Activated CD4-positive, CD25-positive, alpha-beta regulatory T cell treated with anti-CD3 and anti-CD28 coated beads, Interleukin-2, amount 50 U/mL, for 16 hours (primary cell): ENCODE results near the gene SLC29A1.

Experiments
- DNase-seq: peaks from one replicate; pipeline ENCODE4 v3.0.0-alpha.2; 2020; ENCODE audit warnings: low read depth, low spot score

Gene SLC29A1

DNA sequence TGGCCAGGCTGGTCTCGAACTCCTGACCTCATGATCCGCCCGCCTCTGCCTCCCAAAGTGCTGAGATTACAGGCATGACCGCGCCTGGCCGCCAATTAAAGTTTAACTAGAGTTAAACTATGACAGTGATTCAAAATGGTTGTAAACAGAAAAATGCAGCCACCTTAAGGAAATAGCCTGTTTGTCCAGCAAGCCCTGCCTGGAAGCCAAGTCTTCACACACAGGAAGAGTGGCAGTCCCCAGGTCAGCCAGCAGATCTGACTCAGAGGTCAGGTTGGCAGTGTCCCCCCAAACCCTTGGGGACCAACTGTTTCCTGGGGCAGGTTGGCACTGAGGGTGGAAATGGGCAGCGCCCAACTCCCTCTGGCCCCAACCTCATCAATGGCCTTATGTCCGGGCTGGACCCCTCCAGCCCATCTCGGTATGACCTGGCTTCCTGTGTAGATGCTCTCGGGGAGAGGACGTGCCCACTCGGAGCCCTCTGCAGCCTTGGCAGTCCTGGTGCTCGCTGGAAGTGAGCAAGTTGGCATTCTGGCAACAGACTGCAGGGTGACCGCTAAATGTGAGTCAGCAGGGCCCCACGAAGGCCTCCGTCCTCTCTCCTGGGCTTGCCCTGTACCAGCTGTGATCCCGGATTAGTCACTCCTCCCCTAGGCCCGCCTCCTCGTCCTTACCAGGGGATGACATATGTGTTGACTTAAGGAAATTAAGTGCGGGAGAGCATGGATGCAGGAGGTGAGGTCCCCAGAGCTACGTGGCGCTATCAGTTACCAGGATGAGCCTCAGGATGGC lies 13.8 kb downstream of the SLC29A1 start:
- no peak for DNase-seq

GRCh38 chr6:44237813-44238433 lies 14.5 kb downstream of the SLC29A1 start:
- DNase-seq, result peak; percentile 67

GRCh38 chr6:44238687-44239350 lies 15.4 kb downstream of the SLC29A1 start:
- no peak for DNase-seq

DNA sequence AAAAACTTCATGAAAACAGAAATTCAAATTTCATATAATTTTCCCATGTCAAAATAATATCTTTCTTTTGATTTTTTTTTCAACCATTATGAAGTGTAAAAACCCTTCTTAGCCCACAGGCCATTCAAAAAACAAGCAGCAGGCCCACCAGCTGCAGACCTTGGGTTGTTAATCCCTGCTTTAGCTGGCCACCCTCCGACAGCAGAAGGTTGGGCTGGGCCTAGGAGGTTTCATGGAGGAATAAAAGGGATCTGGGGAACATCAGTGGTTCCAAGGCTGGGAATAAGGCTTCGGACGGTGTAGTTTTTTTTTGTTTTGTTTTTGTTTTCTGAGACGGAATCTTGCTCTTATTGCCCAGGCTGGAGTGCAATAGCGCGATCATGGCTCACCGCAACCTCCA lies 19.9 kb downstream of the SLC29A1 start:
- DNase-seq, result no peak

GRCh38 chr6:44245391-44245911 lies 22.1 kb downstream of the SLC29A1 start:
- DNase-seq, result no peak

DNA sequence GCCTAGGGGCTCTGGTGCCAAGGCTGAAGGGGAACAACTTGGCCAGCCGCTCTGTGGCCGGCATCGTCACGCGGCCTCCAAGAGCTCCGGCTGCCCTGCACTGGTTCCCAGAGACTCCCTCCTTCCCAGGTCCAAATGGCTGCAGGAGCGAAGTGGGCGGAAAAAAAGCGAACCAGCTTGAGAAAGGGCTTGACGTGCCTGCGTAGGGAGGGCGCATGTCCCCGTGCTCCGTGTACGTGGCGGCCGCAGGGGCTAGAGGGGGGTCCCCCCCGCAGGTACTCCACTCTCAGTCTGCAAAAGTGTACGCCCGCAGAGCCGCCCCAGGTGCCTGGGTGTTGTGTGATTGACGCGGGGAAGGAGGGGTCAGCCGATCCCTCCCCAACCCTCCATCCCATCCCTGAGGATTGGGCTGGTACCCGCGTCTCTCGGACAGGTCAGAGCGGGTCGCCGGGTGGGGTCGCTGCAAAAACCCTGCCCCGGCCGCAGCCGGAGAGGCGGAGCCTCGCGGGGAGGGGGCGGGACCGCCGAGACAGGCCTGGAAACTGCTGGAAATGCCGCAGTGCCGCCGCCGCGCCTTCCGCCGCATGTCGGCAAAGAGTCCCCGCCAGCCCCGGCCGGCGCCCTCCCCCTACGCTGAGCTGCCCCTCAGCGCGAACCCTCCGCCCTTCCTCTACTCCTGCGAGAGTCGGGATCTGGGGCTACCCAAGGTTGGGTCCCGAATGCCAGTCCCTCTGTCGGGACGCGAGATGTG lies 22.7 kb downstream of the SLC29A1 start:
- DNase-seq, result peak; percentile 62

GRCh38 chr6:44246663-44247337 lies 23.4 kb downstream of the SLC29A1 start, which contains the start of gene HSP90AB1:
Gene HSP90AB1, plus strand, starts transcription at chr6:44247101. Its CDS starts 1,529 bp downstream, at chr6:44248630.
- DNase-seq, result peak; percentile 96

- peak; percentile 77 for DNase-seq
Observed at GRCh38 chr6:44247338-44248302, 24.2 kb downstream of the SLC29A1 start.

DNA sequence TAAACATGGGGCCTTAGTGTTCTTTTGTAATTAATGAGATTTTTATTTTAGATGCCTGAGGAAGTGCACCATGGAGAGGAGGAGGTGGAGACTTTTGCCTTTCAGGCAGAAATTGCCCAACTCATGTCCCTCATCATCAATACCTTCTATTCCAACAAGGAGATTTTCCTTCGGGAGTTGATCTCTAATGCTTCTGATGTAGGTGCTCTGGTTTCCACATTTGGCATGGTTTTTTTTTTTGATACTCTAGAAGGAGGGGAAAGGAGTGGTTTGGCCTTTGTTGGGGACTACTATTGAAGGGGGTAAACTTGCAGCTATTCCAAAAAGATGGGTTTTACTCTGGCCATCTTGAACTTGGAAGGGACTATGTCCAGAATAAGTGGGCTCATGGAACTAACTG lies 25.2 kb downstream of the SLC29A1 start:
- no peak for DNase-seq

DNA sequence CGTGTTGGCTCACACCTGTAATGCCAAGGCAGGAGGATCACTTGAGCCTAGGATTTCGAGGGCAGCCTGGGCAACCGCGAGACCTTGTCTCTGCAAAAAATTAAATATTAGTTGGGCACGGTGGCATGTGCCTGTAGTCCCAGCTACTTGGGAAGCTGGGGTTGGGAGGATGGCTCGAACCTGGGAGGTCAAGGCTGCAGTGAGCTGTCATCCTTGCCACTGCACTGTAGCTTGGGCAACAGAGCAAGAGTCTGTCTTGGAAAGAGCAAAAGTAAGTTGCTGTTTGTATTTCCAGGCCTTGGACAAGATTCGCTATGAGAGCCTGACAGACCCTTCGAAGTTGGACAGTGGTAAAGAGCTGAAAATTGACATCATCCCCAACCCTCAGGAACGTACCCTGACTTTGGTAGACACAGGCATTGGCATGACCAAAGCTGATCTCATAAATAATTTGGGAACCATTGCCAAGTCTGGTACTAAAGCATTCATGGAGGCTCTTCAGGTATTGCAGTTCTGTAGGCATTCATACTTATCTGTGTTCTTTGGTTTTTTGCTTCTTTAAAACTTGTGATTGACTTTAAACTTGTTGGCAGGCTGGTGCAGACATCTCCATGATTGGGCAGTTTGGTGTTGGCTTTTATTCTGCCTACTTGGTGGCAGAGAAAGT lies 25.8 kb downstream of the SLC29A1 start:
- DNase-seq, result no peak

GRCh38 chr6:44250067-44250717 lies 26.8 kb downstream of the SLC29A1 start:
- DNase-seq, result no peak

DNA sequence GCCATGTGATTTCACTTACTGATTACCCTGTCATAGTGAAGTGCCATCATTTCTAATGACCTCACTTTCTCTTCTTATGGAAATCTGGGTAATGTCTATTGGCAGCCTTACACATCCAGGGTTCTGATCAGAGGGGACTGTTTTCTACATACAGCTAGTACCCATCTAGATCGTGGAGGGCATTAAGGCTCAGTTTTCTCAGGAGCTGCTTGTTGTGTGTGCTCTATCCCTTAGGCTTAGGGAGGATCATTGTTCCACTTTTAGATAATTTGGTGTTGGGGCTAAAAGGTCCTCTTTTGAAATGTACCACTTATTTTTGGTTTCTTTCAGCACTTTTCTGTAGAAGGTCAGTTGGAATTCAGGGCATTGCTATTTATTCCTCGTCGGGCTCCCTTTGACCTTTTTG lies 27.3 kb downstream of the SLC29A1 start:
- no peak for DNase-seq

DNA sequence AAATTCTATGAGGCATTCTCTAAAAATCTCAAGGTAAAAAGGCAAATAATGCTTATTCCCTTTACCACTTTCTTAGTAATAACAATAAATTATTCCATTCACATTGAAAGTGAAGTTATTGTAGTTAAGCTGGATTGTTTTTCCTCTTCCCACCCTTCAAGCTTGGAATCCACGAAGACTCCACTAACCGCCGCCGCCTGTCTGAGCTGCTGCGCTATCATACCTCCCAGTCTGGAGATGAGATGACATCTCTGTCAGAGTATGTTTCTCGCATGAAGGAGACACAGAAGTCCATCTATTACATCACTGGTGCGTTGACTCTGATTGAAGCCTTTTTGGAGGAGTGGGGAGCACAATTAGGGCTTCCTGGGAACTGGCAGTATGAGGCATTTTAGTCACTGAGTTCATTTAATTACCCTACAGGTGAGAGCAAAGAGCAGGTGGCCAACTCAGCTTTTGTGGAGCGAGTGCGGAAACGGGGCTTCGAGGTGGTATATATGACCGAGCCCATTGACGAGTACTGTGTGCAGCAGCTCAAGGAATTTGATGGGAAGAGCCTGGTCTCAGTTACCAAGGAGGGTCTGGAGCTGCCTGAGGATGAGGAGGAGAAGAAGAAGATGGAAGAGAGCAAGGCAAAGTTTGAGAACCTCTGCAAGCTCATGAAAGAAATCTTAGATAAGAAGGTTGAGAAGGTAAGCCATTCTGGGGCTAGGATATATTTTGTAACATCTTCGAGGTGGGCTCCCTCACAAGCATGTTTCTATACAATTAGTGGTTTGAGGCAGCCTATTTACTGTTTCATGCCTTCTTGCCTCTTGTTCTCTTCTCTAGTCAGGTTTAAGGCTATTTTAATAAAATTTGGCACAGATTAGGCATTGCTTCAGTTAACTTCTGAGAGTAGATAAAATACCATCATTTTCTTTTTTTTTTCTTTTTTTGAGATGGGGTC lies 28.5 kb downstream of the SLC29A1 start:
- no peak for DNase-seq

- peak; percentile 46 for DNase-seq
Observed at GRCh38 chr6:44253307-44254101, 30.1 kb downstream of the SLC29A1 start.

DNA sequence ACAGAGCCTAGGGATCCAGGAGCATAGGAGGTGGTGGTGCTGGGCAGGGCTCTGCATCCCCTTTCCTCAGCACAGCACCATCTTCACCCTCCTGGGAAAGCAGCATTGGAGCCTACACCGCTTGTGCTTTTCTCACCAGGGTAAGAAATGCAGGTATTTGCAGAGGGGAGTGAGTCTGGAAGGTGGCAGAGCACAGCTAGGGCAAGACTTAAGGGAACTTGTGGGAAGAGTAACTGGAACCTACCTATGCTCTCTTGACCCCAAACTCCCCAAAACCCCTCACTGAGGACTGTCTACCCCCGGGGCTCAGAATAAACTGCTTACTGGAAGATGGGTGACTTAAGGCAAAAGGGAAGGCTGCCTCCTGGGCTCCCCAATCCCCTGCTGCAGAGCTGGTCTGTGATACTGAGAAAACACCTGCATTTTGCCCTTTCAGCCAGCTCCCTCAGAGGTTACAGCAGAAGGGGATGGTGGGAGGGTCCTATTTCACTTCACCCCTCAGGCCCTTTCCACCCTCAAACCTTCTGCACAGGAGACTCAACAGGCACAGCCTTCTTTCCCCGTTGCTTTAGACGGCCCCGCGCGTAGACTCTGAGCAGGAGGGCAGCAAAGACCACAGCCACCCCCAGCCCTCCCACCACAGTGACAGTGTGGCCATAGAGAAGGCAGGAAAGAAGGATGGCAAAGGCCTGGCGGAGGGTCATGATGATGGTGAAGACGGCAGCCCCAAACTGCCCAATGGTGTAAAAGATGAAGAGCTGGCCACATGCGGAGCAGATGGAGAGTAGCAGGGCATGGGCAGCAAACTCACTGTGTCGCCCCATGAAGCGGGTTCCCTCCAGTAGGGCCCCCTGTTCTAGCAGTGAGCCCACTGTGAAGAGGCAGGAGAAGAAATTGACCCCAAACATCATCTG lies 31.1 kb downstream of the SLC29A1 start:
- DNase-seq, result no peak
